GM18505 (cell line): ENCODE measurements around the gene IGFL1.
"Not testable (repeated sequence)": the region's sequence is repeated elsewhere in the genome, so short reads cannot be mapped to it uniquely, and the experiment has no call there.

Experiments
- ATAC-seq: cut with Tn5 transposase; IDR thresholded peaks from one replicate; pipeline ENCODE4 v1.9.1; 2021; ENCODE audit not compliant: unreplicated experiment
- POLR2A ChIP-seq: IDR thresholded peaks from 4 replicates; pipeline ENCODE4 v1.6.1; 2011; ENCODE audit warnings: borderline replicate concordance; ENCODE audit not compliant: insufficient read depth, insufficient read length; ENCODE audit errors: extremely low read depth

Gene IGFL1

DNA sequence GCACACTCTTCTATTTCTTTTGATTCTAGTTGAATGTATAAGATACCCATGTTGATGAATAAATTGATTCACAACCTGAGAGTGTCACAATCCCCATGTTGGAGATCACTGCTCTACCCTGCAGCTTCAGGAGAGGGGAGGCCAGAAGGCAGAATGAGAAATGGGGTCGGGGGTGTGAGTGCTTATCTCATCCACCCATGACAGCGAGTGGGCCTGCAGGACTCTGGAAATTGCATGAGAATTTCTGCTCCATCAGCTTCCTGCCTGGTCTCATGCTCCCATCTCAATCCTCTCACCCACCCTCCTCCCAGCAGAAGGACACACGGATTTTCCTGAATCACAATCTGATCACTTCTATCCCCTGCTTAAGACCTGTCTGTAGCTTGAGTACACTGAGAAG lies 22.9 kb upstream of the IGFL1 start:
- TF ChIP-seq POLR2A = no peak
- ATAC-seq = no peak

DNA sequence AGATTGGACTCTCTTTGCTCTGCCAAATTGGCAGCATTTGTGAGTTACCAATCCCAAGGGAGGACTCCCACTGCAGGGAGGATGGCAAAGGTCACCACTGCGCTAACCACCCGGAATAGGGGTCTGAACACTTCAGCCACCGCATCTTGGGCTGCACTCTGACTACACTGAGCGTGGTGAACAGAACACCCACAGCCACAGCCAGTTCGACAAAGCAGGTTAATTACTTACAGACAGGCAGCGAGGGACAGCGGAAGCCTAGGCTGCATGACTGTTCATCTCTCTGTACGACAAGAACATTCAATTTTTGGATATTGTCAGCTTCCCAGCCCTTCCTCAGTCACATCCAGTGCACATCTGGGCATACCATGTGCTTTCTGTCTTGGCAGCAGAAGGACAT lies 21.7 kb upstream of the IGFL1 start:
- ATAC-seq = not testable (repeated sequence)

DNA sequence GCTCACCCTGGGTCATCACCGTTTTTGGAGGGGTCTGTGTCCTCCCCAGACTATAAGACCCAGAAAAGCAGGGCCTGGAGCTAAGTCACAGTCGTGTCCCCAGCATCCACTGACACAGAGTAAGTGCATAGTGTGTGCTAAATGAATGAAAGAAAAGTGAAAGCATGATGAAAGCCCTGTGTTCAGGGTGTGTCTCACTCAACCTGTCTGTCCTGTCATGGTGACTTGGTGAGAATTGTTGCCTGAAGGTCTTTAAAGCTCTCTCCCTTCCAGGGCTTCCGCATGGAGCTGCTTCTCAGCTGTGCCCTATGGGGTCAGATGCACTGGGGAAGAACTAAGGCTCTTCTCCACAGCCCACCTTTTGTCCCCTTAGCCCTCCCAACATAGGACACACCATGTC lies 20.5 kb upstream of the IGFL1 start:
- TF ChIP-seq POLR2A = no peak

DNA sequence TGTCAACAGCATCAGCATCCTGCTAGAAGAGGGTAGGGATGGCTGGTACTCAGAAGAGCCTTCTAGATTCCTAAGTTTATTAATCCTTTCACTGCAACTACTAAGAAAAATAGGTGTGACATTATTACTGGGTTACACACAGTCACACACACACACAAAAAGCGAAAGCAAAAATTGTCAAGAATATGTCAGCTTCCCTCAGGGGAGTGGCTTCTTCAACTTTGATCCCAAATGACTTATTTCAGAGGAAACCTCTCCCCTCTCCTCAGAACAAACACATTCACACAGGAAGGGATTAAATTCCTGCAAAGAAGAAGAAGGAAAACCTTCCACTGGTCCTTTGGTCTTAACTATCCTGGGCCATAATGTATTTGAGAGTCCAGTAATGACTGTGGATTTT lies 20.1 kb upstream of the IGFL1 start:
- no peak for ATAC-seq
- TF ChIP-seq POLR2A = no peak

More for the DNA sequence above, 20.5 kb upstream of the IGFL1 start:
- no peak for ATAC-seq

DNA sequence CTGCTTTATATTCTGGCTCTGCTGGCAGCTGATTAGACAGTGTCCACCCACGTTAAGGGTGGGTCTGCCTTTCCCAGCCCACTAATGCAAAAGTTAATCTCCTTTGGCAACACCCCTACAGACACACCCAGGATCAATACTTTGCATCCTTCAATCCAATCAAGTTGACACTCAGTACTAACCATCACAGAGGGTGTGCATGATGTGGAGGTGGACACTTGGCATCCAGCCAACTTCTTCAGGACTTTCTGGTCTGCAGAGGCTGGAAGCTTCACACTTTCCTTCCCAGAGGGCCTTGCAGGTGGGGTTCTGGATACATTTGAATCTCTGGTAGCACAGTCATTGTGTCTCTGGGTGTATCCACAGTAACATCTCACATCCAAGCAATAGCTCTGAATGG lies 18.9 kb upstream of the IGFL1 start:
- no peak for TF ChIP-seq POLR2A
- no peak for ATAC-seq

DNA sequence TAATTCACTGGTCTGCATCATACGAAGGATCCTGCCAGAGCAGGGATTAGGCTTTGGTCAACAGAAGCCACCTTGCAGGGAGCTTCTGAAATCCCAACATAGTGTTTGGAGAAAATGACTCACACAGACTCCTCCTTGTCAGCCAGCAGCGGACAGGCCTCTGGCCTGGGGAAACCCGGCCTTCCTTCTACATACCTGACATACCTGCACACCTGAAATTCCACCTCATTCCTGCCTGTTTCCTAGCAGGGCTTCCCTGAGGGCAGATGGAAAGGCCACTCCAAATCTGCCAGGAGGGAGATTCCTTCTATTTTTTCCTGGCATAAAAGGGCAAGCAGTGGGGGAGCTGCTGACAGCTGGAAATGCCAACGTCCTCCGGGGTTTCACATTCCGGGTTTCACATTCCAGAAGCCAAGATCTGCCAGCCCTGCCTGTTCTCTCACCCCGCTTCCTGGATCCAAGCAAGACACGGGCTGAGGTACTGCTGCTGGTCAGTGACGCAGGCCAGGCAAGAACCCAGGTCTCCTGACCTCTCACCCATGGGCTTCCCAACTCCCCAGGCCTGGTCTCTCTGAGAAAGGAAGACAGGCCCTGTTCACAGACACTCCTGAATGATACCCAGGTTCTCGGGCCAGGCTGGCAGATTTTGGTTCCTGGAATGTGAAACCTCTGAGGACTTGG lies 18.2 kb upstream of the IGFL1 start:
- no peak for TF ChIP-seq POLR2A
- no peak for ATAC-seq

DNA sequence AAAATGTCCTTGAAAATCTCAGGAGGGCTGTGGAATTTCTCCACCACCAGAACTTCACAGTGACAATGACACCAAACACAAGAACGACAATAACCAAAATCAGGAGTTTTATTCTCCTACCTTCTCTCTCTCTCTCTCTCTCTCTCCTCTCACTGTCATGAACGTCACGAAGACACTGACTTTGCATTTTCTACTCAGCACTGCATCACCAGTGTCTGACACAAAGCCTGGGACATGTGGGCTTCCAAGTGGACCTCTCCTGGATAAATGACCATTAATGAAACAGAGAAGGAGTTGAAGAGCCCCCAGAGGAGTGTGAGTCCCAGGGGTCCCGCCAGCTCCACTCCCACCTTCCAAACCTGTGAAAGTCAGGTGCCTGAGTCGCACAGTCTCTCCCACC lies 16.9 kb upstream of the IGFL1 start:
- ATAC-seq = not testable (repeated sequence)

DNA sequence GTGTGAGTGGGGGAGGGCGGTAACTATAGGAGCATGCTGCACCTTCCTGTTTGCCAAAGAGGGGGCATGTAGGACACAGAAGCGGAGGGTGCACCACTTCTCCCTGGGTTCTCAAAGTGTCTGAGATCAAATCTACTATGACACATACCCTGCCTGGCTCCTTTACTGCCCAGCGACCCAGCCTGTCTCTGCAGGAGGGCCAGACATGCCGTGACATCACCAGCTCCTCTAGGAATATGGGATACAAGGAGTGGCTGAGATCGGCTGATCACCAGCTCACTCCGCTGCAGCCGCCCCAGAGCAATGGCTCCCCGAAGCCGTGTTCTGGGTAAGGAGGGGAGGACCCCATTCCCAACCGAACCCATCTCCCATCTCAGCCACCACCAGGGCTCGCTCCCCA lies 16.4 kb upstream of the IGFL1 start:
- TF ChIP-seq POLR2A = no peak
- ATAC-seq = no peak

DNA sequence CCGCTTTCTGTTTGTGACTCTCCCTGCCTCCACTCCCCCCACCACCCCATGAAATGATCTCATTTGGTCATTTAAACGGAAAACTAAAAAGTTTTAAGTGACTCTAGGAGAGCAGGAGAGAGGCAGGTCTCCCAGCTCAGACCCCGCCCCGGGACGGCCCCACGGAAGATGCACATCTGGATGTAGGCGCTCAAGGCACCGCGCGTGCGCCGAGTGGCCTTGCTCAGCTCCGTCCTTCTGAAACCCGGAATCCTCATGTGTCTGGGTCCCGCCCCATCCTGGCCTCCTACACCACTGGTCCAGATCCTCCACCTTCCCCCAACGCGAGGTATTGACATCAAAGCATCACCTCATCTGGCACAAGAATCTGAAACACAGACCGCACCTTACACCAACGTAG lies 15.7 kb upstream of the IGFL1 start:
- no peak for ATAC-seq
- TF ChIP-seq POLR2A = no peak

DNA sequence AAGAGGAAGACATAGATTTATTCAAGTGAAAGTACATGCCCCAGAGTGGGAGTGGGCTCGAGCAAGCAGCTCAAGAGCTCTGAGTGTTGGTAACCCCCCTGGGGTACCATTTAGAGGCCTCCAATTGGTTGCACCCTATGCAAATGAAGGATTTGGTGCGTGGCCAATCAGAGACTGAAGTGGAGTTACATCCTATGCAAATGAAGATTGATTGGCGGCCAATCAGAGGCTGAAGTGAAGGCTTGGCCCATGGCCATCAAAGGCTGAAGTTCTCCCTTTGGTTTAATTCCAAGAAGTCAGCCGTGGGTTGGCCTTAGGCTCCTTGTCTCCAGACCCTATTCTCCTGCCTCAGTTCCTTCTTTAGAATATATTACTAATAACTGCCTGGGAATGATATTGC lies 12.9 kb upstream of the IGFL1 start:
- no peak for ATAC-seq
- TF ChIP-seq POLR2A = no peak

DNA sequence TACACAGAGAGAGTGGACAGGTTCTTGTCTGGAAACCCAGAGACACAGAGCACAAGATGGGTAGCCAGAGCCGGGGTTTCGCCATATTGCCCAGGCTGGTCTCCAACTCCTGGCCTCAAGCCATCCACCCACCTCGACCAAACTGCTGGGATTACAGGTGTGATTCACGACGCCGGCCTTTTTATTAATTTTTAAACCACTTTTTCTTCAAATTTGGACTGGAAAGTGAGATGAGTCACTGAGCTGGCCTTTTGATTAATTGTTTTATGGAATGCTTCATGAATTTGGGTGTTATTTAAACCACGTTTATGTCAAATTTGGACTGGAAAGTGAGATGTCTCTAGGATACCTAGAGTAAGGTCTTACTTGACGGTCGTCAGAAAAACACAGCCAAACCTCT lies 12.1 kb upstream of the IGFL1 start:
- ATAC-seq = no peak
- no peak for TF ChIP-seq POLR2A

DNA sequence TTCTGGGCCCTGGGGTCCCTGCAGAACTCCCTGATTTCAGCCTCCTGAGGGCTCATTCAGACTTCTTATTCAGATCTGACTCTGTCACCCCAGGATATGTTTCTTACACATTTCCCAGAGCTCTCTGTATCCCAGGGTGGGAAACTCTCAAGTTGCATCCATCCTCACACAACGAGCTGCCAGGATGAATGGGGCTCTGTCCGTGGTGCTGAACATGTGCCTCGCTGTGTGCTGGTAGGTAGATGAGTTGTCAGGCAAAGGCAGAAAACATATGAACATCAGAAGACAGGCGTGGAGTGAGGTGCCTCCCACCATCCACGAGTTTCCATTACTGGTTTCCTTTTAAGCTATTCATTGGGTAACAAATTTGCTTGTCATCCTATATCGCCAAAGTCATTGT lies 11.4 kb upstream of the IGFL1 start:
- no peak for ATAC-seq
- TF ChIP-seq POLR2A = no peak

DNA sequence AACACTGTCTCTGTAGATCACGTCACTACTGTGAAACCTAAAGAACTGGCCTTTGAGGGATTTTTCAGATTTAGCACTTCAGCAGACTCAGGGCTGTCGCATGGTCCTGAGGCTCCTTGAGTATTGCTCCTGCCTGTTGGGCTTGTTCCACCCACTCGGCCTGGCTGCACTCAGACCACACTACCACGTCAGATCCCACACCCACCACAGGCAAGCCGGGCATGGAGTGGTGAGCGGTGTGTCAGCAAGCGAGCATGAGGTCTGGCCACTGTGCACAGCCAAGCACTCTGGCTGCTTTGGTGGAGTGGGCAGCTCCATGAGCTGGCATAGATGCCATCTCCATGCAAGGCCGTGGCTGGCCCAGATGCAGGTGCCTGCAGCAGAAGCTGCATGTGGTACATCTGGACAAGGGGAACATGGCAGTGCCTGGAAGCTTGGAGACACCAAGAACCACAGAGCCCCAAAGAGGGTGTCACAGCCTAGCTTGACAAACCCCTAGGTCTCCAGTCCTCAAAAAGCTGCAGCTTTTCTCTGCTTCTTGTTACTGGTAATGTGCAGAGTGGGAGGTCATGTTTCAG lies 9.4 kb upstream of the IGFL1 start:
- ATAC-seq = no peak
- TF ChIP-seq POLR2A = no peak

DNA sequence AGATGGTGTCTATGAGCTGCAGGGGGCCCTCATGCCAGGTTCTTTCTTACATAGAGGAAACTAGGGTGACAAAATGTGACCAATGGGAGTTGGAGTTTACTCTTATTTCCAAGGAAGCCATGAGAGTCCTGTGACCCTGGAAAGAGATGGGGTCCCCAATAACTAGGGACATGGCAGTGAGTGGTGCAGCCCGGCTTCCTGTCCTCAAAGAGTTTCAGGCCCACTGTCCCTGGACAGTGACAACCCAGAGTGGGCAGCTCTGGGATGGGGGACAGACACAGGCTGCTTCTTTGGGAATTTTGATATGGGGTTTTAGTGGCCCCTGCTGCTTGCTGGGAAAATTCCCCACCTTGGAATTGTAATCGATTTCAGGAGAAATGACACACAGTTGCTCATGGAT lies 8.4 kb upstream of the IGFL1 start:
- ATAC-seq = no peak
- no peak for TF ChIP-seq POLR2A
